ENCODE measurements around the gene HLTF. TPM values are rescaled to one million over a fixed set of nuclear protein-coding genes. Genes with fewer than 3 reads are reported as not detected.

HLTF gene
- 20.0 TPM for total RNA-seq
- long read RNA-seq, full-length matches to known transcripts: 21 of 32 reads
- long read RNA-seq, partial matches to known transcripts: 7 of 32 reads
- long read RNA-seq, other reads (novel, unspliced or antisense): 4 of 32 reads

DNA sequence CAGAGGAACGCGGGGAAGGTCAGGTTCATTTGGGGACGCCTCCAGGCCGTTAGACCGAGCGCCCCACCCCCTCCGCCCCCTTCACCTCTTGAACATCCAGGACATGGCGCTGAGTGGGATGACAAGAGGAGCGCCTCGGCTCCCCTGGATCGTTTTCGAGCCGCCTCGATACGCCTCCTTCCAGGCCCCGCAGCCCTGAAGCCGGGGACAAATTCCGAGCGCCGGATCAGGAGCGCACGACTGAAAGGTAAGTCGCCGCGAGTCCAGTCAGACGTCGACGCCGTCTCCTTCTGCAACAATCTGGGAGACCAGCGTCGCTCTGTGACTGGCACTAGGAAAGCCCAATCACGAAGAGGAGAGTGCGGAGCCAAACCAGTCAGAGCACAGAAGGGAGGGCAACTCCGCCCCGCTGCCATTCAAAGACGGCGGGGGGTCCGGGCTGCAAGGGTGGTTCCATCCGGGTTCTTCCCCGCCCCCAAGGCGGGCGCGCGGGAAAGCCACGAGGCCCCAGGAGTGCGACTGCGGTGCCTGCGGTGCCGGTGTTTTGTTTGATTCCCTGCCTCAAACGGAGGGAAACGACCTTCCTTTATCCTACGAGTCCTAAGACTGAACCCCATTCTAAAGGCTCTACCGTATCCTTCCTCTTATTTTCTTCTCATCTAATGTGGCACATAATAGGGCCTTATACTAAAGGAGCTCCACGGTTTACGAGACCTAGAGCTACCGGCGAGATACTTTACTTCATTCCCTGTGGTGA lies at the start of gene HLTF:
HLTF (minus strand) TSS at position 302 of the 757 bp plus-strand sequence; CDS start at position 105, 197 bp downstream.
- peaks cover 9% of the 10 kb centered on the region for H3K4me1 ChIP-seq
- ATAC-seq (peak; percentile 100), DNase-seq (peak; percentile 95)
- no peaks in the 10 kb centered on the region for H3K27me3 ChIP-seq
- TF ChIP-seq, protein P1, sequence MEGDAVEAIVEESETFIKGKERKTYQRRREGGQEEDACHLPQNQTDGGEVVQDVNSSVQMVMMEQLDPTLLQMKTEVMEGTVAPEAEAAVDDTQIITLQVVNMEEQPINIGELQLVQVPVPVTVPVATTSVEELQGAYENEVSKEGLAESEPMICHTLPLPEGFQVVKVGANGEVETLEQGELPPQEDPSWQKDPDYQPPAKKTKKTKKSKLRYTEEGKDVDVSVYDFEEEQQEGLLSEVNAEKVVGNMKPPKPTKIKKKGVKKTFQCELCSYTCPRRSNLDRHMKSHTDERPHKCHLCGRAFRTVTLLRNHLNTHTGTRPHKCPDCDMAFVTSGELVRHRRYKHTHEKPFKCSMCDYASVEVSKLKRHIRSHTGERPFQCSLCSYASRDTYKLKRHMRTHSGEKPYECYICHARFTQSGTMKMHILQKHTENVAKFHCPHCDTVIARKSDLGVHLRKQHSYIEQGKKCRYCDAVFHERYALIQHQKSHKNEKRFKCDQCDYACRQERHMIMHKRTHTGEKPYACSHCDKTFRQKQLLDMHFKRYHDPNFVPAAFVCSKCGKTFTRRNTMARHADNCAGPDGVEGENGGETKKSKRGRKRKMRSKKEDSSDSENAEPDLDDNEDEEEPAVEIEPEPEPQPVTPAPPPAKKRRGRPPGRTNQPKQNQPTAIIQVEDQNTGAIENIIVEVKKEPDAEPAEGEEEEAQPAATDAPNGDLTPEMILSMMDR (IDR thresholded peaks at IDR 0.05): no peak
- no peaks in the 10 kb centered on the region for H3K9me3 ChIP-seq
- no peaks in the 10 kb centered on the region for H3K36me3 ChIP-seq
- H3K4me3 ChIP-seq: peak within 1 kb of the TSS; percentile 77
- peak within 1 kb of the TSS; percentile 68 for H3K27ac ChIP-seq
- intact Hi-C loops (cut with DNase I): no loop called here

DNA sequence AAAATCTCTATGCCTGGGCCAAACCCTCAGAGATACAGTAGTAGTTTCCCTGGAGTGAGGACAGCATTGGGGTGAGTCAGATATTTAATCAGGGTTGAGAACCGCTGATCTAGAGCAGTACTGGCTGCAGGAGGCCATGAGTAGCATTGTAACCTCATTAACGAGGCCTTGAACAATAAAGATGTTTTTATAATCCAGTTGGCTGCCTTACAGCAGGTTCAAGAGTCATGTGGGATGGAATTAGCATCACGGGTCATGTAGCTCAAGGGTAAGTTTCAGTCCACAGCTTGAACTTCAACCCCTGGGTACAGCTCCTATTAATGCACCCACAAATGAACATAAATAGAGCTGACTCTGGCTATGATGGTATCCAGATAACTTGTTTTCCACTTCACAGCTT lies 48.2 kb upstream of the HLTF start:
- TF ChIP-seq, protein P1 (IDR thresholded peaks at IDR 0.05): no peak
- Histone ChIP-seq H3K9me3 (no peaks in the 10 kb centered on the region), H3K27ac (peak overlapping the region; percentile 12), H3K4me1 (peaks cover 30% of the 10 kb centered on the region), H3K4me3 (no peak overlapping the region), H3K27me3 (no peaks in the 10 kb centered on the region), H3K36me3 (no peaks in the 10 kb centered on the region)
- ATAC-seq: no peak
- intact Hi-C loops (cut with DNase I): no loop called here
- no peak for DNase-seq

- peak overlapping the region; percentile 99 for H3K4me3 ChIP-seq
- TF ChIP-seq, protein P1 (IDR thresholded peaks at IDR 0.05): no peak
- intact Hi-C loops (cut with DNase I): no loop called here
- ATAC-seq: no peak
- H3K27me3 ChIP-seq: no peaks in the 10 kb centered on the region
- peak overlapping the region; percentile 7 for H3K27ac ChIP-seq
- no peaks in the 10 kb centered on the region for H3K36me3 ChIP-seq
- H3K4me1 ChIP-seq: peaks cover 37% of the 10 kb centered on the region
- H3K9me3 ChIP-seq: no peaks in the 10 kb centered on the region
- DNase-seq: no peak
These were observed 45.3 kb upstream of the HLTF start for GRCh38 chr3:149131589-149131988.

DNA sequence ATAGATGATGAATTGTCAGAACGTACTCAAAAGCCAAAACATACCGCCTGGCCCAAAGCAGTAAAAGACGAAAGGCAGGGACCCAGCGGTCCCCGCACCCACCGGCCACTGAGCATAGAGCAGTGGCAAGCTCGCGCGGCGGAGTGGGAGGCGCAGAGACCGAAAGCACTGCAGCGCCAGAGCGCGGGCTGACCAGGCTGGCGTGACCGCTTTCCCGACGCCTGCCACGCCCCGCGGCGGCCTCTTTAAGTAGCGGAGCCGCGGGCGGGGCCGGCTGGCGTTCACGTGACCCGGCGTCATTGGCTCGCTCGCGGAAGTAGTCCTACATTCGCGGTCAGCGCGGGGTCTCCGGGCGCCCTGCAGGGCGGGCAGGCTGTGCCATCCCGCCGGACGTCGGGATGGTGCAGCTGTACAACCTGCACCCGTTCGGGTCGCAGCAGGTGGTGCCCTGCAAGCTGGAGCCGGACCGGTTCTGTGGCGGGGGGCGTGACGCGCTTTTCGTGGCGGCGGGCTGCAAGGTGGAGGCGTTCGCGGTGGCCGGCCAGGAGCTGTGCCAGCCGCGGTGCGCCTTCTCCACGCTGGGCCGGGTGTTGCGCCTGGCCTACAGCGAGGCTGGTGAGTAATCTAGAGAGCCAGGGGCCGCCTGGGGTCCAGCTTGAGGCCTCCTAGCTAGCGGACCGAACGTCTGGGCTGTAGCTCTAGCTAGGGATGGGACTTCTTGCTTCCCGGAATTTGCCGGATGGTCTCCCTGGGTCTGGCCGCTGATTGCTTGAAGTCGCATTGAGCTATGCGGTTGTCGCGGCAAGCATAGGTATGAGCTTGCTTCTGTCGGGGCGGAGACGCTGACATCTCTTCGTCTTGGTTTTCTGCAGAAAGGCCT lies 43.2 kb upstream of the HLTF start, which contains the start of gene HPS3:
HPS3 (plus strand) TSS at position 313 of the 880 bp plus-strand sequence; CDS start at position 399, 86 bp downstream.
- peak; percentile 97 for DNase-seq
- Histone ChIP-seq H3K4me1 (peaks cover 36% of the 10 kb centered on the region), H3K4me3 (peak within 1 kb of the TSS; percentile 99), H3K27ac (peak within 1 kb of the TSS; percentile 93), H3K27me3 (no peaks in the 10 kb centered on the region), H3K36me3 (no peaks in the 10 kb centered on the region), H3K9me3 (no peaks in the 10 kb centered on the region)
- peak; percentile 98 for ATAC-seq
- TF ChIP-seq, protein P1 (IDR thresholded peaks at IDR 0.05): no peak
- intact Hi-C loops (cut with DNase I): no loop called here

- ATAC-seq (no peak), DNase-seq (no peak)
- peaks cover 31% of the 10 kb centered on the region for H3K4me1 ChIP-seq
- no peaks in the 10 kb centered on the region for H3K27me3 ChIP-seq
- intact Hi-C loops (cut with DNase I): no loop called here
- TF ChIP-seq, protein P1 (IDR thresholded peaks at IDR 0.05): no peak
- H3K27ac ChIP-seq: peak overlapping the region; percentile 93
- peak overlapping the region; percentile 99 for H3K4me3 ChIP-seq
- H3K36me3 ChIP-seq: no peaks in the 10 kb centered on the region
- no peaks in the 10 kb centered on the region for H3K9me3 ChIP-seq
These were observed 42.5 kb upstream of the HLTF start for GRCh38 chr3:149128821-149129220.

Data from upper lobe of right lung (tissue), 1 donor.